G401 (cell line): ENCODE results near the gene GALR2. TPM values are rescaled to one million over a fixed set of nuclear protein-coding genes. Genes with fewer than 3 reads are reported as not detected.
"Not testable (repeated sequence)": the region's sequence is repeated elsewhere in the genome, so short reads cannot be mapped to it uniquely, and the experiment has no call there.

Experiments used
- DNase-seq: peaks from one replicate; pipeline ENCODE4 v3.0.0-alpha.2; 2015; ENCODE audit warnings: low spot score
- in situ Hi-C: cut with HindIII; loops from 2 replicates; pipeline ENCODE4 v1.10.0; 2016; ENCODE audit warnings: low sequenced_read_pairs, mixed read lengths
- total RNA-seq: library from RNA; depleted of rRNA; stranded (reverse); fragments of >200 nt; shearing (Covaris generic); gene quantifications from 2 replicates; pipeline ENCODE4 v1.2.3, GENCODE V29; 2014; rRNA removed

GALR2 gene
- 0.95 TPM in 1 of 2 replicates, not detected in the other for total RNA-seq

- in situ Hi-C loops, result no loop called here
- DNase-seq, result no peak
Observed at GRCh38 chr17:76074390-76075363, at the start of gene GALR2. TSS of gene GALR2 (plus strand) at chr17:76074781. CDS start at chr17:76074884, 103 bp downstream.

- no peak for DNase-seq
- in situ Hi-C loops, result loop anchor here (25.0 kb wide), 1 partner anchor 113 kb away; the partner anchor contains the start of gene MRPL38
Observed at GRCh38 chr17:76025294-76025693, 49.3 kb upstream of the GALR2 start.

- no peak for DNase-seq
- in situ Hi-C loops, result loop anchor here (25.0 kb wide), 1 partner anchor 114 kb away; the partner anchor contains the start of gene MRPL38
Observed at GRCh38 chr17:76026714-76027158, 47.8 kb upstream of the GALR2 start.

- DNase-seq, result no peak
- in situ Hi-C loops, result loop anchor here (25.0 kb wide), 1 partner anchor 115 kb away; the partner anchor contains the start of gene MRPL38
Observed at GRCh38 chr17:76027159-76027839, 47.3 kb upstream of the GALR2 start, which contains the start of gene EVPL. TSS of gene EVPL (minus strand) at chr17:76027306. CDS start at chr17:76027198, 108 bp downstream.

GRCh38 chr17:76032073-76032779 lies 42.4 kb upstream of the GALR2 start:
- in situ Hi-C loops, result loop anchor here (25.0 kb wide), 1 partner anchor 120 kb away; the partner anchor contains the start of gene MRPL38
- DNase-seq, result no peak

- in situ Hi-C loops, result loop anchor here (25.0 kb wide), 1 partner anchor 120 kb away; the partner anchor contains the start of gene MRPL38
- DNase-seq, result no peak
Observed at GRCh38 chr17:76032780-76033108, 41.8 kb upstream of the GALR2 start.

- in situ Hi-C loops, result loop anchor here (25.0 kb wide), 1 partner anchor 121 kb away; the partner anchor contains the start of gene MRPL38
- DNase-seq, result no peak
Observed at GRCh38 chr17:76033139-76033538, 41.4 kb upstream of the GALR2 start.

GRCh38 chr17:76034428-76035350 lies 39.9 kb upstream of the GALR2 start:
- no peak for DNase-seq
- in situ Hi-C loops, result loop anchor here (25.0 kb wide), 1 partner anchor 122 kb away; the partner anchor contains the start of gene MRPL38

- in situ Hi-C loops, result loop anchor here (25.0 kb wide), 1 partner anchor 124 kb away; the partner anchor contains the start of gene MRPL38
- no peak for DNase-seq
Observed at GRCh38 chr17:76036497-76037261, 37.9 kb upstream of the GALR2 start.

GRCh38 chr17:76038050-76038449 lies 36.5 kb upstream of the GALR2 start:
- DNase-seq, result no peak
- in situ Hi-C loops, result loop anchor here (25.0 kb wide), 1 partner anchor 126 kb away; the partner anchor contains the start of gene MRPL38

- DNase-seq, result no peak
- in situ Hi-C loops, result loop anchor here (25.0 kb wide), 1 partner anchor 127 kb away; the partner anchor contains the start of gene MRPL38
Observed at GRCh38 chr17:76039121-76039520, 35.5 kb upstream of the GALR2 start.

GRCh38 chr17:76040376-76040775 lies 34.2 kb upstream of the GALR2 start:
- DNase-seq, result no peak
- in situ Hi-C loops, result loop anchor here (25.0 kb wide), 1 partner anchor 128 kb away; the partner anchor contains the start of gene MRPL38

GRCh38 chr17:76042868-76043267 lies 31.7 kb upstream of the GALR2 start:
- DNase-seq, result not testable (repeated sequence)
- in situ Hi-C loops, result loop anchor here (25.0 kb wide), 1 partner anchor 131 kb away; the partner anchor contains the start of gene MRPL38

- not testable (repeated sequence) for DNase-seq
- in situ Hi-C loops, result loop anchor here (25.0 kb wide), 1 partner anchor 132 kb away; the partner anchor contains the start of gene MRPL38
Observed at GRCh38 chr17:76044475-76045007, 30.0 kb upstream of the GALR2 start.

GRCh38 chr17:76046064-76046463 lies 28.5 kb upstream of the GALR2 start:
- DNase-seq, result no peak
- in situ Hi-C loops, result loop anchor here (25.0 kb wide), 1 partner anchor 134 kb away; the partner anchor contains the start of gene MRPL38

- in situ Hi-C loops, result loop anchor here (25.0 kb wide), 1 partner anchor 136 kb away; the partner anchor contains the start of gene MRPL38
- DNase-seq, result no peak
Observed at GRCh38 chr17:76048025-76048605, 26.5 kb upstream of the GALR2 start.
